Glutamatergic neuron (in vitro differentiated cells): ENCODE data around the gene AUTS2. TPM values are rescaled to one million over a fixed set of nuclear protein-coding genes. Genes with fewer than 3 reads are reported as not detected.
A peak's percentile ranks its signal among the peaks of the same experiment; 100 is the strongest.
"Not testable (repeated sequence)": the region's sequence is repeated elsewhere in the genome, so short reads cannot be mapped to it uniquely, and the experiment has no call there.

ENCODE experiments used
- DNase-seq: peaks from one replicate; pipeline ENCODE4 v3.0.0; 2022
- H3K27ac Mint-ChIP-seq: one replicate; pipeline ENCODE4 v1.8.0; 2020; ENCODE audit warnings: mild to moderate bottlenecking, mixed read lengths, inconsistent platforms; ENCODE audit not compliant: unreplicated experiment
- H3K27me3 Mint-ChIP-seq: one replicate; pipeline ENCODE4 v1.8.0; 2020; ENCODE audit warnings: mild to moderate bottlenecking, moderate library complexity, mixed read lengths, inconsistent platforms; ENCODE audit not compliant: unreplicated experiment
- H3K36me3 Mint-ChIP-seq: one replicate; pipeline ENCODE4 v1.8.0; 2020; ENCODE audit warnings: mild to moderate bottlenecking, mixed read lengths, inconsistent platforms; ENCODE audit not compliant: unreplicated experiment
- H3K4me1 Mint-ChIP-seq: one replicate; pipeline ENCODE4 v1.8.0; 2020; ENCODE audit warnings: mild to moderate bottlenecking, low read depth, mixed read lengths, inconsistent platforms; ENCODE audit not compliant: unreplicated experiment
- H3K4me3 Mint-ChIP-seq: one replicate; pipeline ENCODE4 v1.8.0; 2020; ENCODE audit warnings: mild to moderate bottlenecking, mixed read lengths, inconsistent platforms; ENCODE audit not compliant: unreplicated experiment
- H3K9me3 Mint-ChIP-seq: one replicate; pipeline ENCODE4 v1.8.0; 2020; ENCODE audit warnings: mild to moderate bottlenecking, moderate library complexity, mixed read lengths, inconsistent platforms; ENCODE audit not compliant: unreplicated experiment
- total RNA-seq: library from RNA; stranded (reverse); fragmentation: NEBNext Ultra II Directional; extraction: Animal tissue kit (Norgen Biotek cat#: 25700); gene quantifications from one replicate; pipeline ENCODE4 v1.2.1, GENCODE V29; 2021; ENCODE audit not compliant: unreplicated experiment
- TF ChIP-seq, protein P1 (sequence below): fragments of 200-600 bp; sonication (generic); IDR thresholded peaks from one replicate; pipeline ENCODE4 v1.5.0; 2021; ENCODE audit not compliant: partially characterized antibody, unreplicated experiment

The AUTS2 gene
- total RNA-seq, 1 donor from 2014 or later, result 300 TPM

DNA sequence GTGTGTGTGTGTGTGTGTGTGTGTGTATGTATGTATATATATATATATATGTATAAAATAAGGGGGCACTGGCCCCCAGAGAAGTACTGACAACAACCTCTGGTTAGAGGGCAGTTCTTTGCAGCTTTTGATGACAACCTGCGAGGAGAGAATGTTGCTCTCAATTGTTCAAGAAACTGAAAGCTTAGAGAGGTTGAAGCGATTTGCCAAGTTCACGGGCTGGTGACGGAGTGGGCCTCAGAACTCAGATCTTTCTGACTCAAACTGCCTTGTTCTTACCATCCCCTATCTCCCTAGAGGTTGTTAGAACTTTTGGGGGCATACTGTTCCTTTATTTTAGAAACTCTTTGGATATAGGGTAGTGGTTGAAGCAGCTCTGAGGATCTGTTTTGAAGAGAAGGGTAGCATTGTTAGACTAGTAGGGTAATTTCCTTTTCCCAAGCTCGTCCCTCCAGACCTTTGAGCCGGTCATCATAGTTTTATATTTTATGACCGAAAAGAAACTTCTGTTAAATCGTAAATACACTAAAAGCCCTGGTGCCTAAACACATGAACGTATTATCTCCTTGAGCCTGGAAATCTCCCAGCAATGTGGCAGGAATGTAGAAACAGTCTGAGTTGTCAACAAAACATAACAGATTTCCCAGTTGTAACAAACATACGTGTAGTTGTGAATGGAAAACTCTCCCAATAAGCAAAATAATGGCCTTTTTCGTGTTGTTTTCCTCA lies 992.0 kb downstream of the AUTS2 start:
- no peak overlapping the region for H3K27ac Mint-ChIP-seq
- DNase-seq, result no peak
- peaks cover 6% of the 10 kb centered on the region for H3K9me3 Mint-ChIP-seq
- no peaks in the 10 kb centered on the region for H3K36me3 Mint-ChIP-seq
- H3K4me1 Mint-ChIP-seq, result peaks cover 33% of the 10 kb centered on the region
- peaks cover 2% of the 10 kb centered on the region for H3K27me3 Mint-ChIP-seq
- no peak overlapping the region for H3K4me3 Mint-ChIP-seq
- TF ChIP-seq, protein P1, sequence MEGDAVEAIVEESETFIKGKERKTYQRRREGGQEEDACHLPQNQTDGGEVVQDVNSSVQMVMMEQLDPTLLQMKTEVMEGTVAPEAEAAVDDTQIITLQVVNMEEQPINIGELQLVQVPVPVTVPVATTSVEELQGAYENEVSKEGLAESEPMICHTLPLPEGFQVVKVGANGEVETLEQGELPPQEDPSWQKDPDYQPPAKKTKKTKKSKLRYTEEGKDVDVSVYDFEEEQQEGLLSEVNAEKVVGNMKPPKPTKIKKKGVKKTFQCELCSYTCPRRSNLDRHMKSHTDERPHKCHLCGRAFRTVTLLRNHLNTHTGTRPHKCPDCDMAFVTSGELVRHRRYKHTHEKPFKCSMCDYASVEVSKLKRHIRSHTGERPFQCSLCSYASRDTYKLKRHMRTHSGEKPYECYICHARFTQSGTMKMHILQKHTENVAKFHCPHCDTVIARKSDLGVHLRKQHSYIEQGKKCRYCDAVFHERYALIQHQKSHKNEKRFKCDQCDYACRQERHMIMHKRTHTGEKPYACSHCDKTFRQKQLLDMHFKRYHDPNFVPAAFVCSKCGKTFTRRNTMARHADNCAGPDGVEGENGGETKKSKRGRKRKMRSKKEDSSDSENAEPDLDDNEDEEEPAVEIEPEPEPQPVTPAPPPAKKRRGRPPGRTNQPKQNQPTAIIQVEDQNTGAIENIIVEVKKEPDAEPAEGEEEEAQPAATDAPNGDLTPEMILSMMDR, result no peak

GRCh38 chr7:70591643-70592042 lies 993.4 kb downstream of the AUTS2 start:
- TF ChIP-seq, protein P1, result no peak
- H3K4me1 Mint-ChIP-seq, result peaks cover 35% of the 10 kb centered on the region
- no peak for DNase-seq
- no peaks in the 10 kb centered on the region for H3K36me3 Mint-ChIP-seq
- no peak overlapping the region for H3K27ac Mint-ChIP-seq
- peaks cover 2% of the 10 kb centered on the region for H3K27me3 Mint-ChIP-seq
- H3K4me3 Mint-ChIP-seq, result no peak overlapping the region
- H3K9me3 Mint-ChIP-seq, result peaks cover 8% of the 10 kb centered on the region

GRCh38 chr7:70592171-70592570 lies 993.9 kb downstream of the AUTS2 start:
- no peak overlapping the region for H3K4me3 Mint-ChIP-seq
- TF ChIP-seq, protein P1, result no peak
- DNase-seq, result no peak
- peaks cover 3% of the 10 kb centered on the region for H3K27me3 Mint-ChIP-seq
- H3K4me1 Mint-ChIP-seq, result peaks cover 35% of the 10 kb centered on the region
- H3K36me3 Mint-ChIP-seq, result no peaks in the 10 kb centered on the region
- peaks cover 5% of the 10 kb centered on the region for H3K9me3 Mint-ChIP-seq
- H3K27ac Mint-ChIP-seq, result no peak overlapping the region

- no peak overlapping the region for H3K27ac Mint-ChIP-seq
- H3K9me3 Mint-ChIP-seq, result peaks cover 5% of the 10 kb centered on the region
- H3K4me1 Mint-ChIP-seq, result peaks cover 24% of the 10 kb centered on the region
- TF ChIP-seq, protein P1, result no peak
- no peak for DNase-seq
- H3K4me3 Mint-ChIP-seq, result no peak overlapping the region
- H3K27me3 Mint-ChIP-seq, result peaks cover 4% of the 10 kb centered on the region
- no peaks in the 10 kb centered on the region for H3K36me3 Mint-ChIP-seq
These were observed 995.9 kb downstream of the AUTS2 start for GRCh38 chr7:70594170-70594569.

- DNase-seq, H3K9me3 Mint-ChIP-seq, H3K27me3 Mint-ChIP-seq, H3K27ac Mint-ChIP-seq, H3K36me3 Mint-ChIP-seq: not testable (repeated sequence)
- Mint-ChIP-seq H3K4me3 (peak overlapping the region; percentile 46), H3K4me1 (peaks cover 24% of the 10 kb centered on the region)
These were observed 996.6 kb downstream of the AUTS2 start for GRCh38 chr7:70594885-70595284.
